ENCODE measurements around the gene GPHN. TPM values are rescaled to one million over a fixed set of nuclear protein-coding genes. Genes with fewer than 3 reads are reported as not detected.

Gene GPHN
- total RNA-seq, 2 donors from 2014 or later, result 21.3 to 24.9 TPM

- intact Hi-C loops (cut with DNase I), result no loop called here
- no peak for DNase-seq (ENCODE audit: low spot score)
Observed at GRCh38 chr14:67225523-67225922, 717.6 kb downstream of the GPHN start.

GRCh38 chr14:67228325-67228984 is 720.5 kb downstream of the GPHN start:
- intact Hi-C loops (cut with DNase I), result no loop called here
- DNase-seq (ENCODE audit: low spot score), result no peak

Other genes with a start within 250 kb of the GPHN start
- not detected for gene CCDC196, start 21.8 kb upstream of the GPHN start, total RNA-seq